OCI-LY1 (cell line): ENCODE measurements around the gene CD84.

Experiments used
- H2AFZ ChIP-seq: fragments of 200-600 bp; sonication (generic), shearing (Covaris generic); 2 replicates; pipeline ENCODE4 v1.6.0; 2014; ENCODE audit warnings: antibody characterized with exemption, mild to moderate bottlenecking, low read length
- H3F3A ChIP-seq: fragments of 200-600 bp; sonication (generic), shearing (Covaris generic); 2 replicates; pipeline ENCODE4 v1.6.0; 2014; ENCODE audit warnings: mild to moderate bottlenecking, antibody characterized with exemption, low read length, moderate library complexity; ENCODE audit not compliant: insufficient read depth
- H3K27ac ChIP-seq: fragments of 200-600 bp; sonication (generic); 2 replicates; pipeline ENCODE4 v1.5.1; 2014; ENCODE audit warnings: low read length, mixed run types, mild to moderate bottlenecking, low read depth; ENCODE audit not compliant: poor library complexity, severe bottlenecking
- H3K27me3 ChIP-seq: fragments of 200-600 bp; sonication (generic); 2 replicates; pipeline ENCODE4 v1.6.0; 2014; ENCODE audit warnings: antibody characterized with exemption, mild to moderate bottlenecking, low read length, moderate library complexity; ENCODE audit not compliant: insufficient read depth
- H3K36me3 ChIP-seq: fragments of 200-600 bp; sonication (generic); 2 replicates; pipeline ENCODE4 v1.6.1; 2014; ENCODE audit warnings: mild to moderate bottlenecking, antibody characterized with exemption, low read length, moderate library complexity, mixed read lengths; ENCODE audit not compliant: insufficient read depth
- H3K4me1 ChIP-seq: fragments of 200-600 bp; sonication (generic); 2 replicates; pipeline ENCODE4 v1.5.1; 2014; ENCODE audit warnings: mild to moderate bottlenecking, low read length, moderate library complexity; ENCODE audit not compliant: insufficient read depth, severe bottlenecking
- H3K4me2 ChIP-seq: fragments of 200-600 bp; sonication (generic), shearing (Covaris generic); 2 replicates; pipeline ENCODE4 v1.6.1; 2014; ENCODE audit warnings: low read length
- H3K4me3 ChIP-seq: fragments of 200-600 bp; sonication (generic); 2 replicates; pipeline ENCODE4 v1.5.1; 2014; ENCODE audit warnings: low read length, low read depth, mild to moderate bottlenecking, mixed read lengths; ENCODE audit not compliant: poor library complexity, severe bottlenecking
- H3K79me2 ChIP-seq: fragments of 200-600 bp; shearing (Covaris generic); 2 replicates; pipeline ENCODE4 v1.6.1; 2016; ENCODE audit warnings: mixed run types, low read length, mixed read lengths; ENCODE audit not compliant: insufficient read depth
- H3K9ac ChIP-seq: fragments of 200-600 bp; sonication (generic), shearing (Covaris generic); 2 replicates; pipeline ENCODE4 v1.6.1; 2014; ENCODE audit warnings: mild to moderate bottlenecking, low read length, mixed read lengths
- H3K9me2 ChIP-seq: fragments of 200-600 bp; sonication (generic), shearing (Covaris generic); 2 replicates; pipeline ENCODE4 v1.6.1; 2014; ENCODE audit warnings: low read depth, mild to moderate bottlenecking, low read length, mixed read lengths
- H3K9me3 ChIP-seq: fragments of 200-600 bp; shearing (Covaris generic); 2 replicates; pipeline ENCODE4 v1.6.1; 2014; ENCODE audit warnings: low read length, mixed read lengths
- H4K20me1 ChIP-seq: fragments of 200-600 bp; sonication (generic), shearing (Covaris generic); 2 replicates; pipeline ENCODE4 v1.6.0; 2016; ENCODE audit warnings: mild to moderate bottlenecking, low read length; ENCODE audit not compliant: insufficient read depth
- CTCF ChIP-seq: fragments of 200-600 bp; sonication (generic), shearing (Covaris generic); IDR thresholded peaks from 2 replicates; pipeline ENCODE4 v1.5.1; 2017; ENCODE audit warnings: mild to moderate bottlenecking, antibody characterized with exemption, low read length, moderate library complexity, mixed read lengths
- EZH2 ChIP-seq: fragments of 200-600 bp; sonication (generic), shearing (Covaris generic); IDR thresholded peaks from 2 replicates; pipeline ENCODE4 v1.8.0; 2017; ENCODE audit warnings: borderline replicate concordance, mixed run types, mild to moderate bottlenecking, antibody characterized with exemption, low read length, moderate library complexity, mixed read lengths

Gene CD84

GRCh38 chr1:160544647-160545046 lies 34.6 kb downstream of the CD84 start:
- no peaks in the 10 kb centered on the region for H3K79me2 ChIP-seq
- peaks cover 20% of the 10 kb centered on the region; the same call in 1 of the 2 replicates for H3K36me3 ChIP-seq
- no peak overlapping the region; the same call in 1 of the 2 replicates for H3K4me2 ChIP-seq
- H3F3A ChIP-seq, result no peaks in the 10 kb centered on the region
- H4K20me1 ChIP-seq, result no peaks in the 10 kb centered on the region
- peaks cover 81% of the 10 kb centered on the region for H3K4me1 ChIP-seq
- H2AFZ ChIP-seq, result no peak overlapping the region
- TF ChIP-seq CTCF (peak; percentile 82), EZH2 (no peak)
- no peaks in the 10 kb centered on the region for H3K9me3 ChIP-seq
- H3K9ac ChIP-seq, result no peak overlapping the region; the same call in 1 of the 2 replicates
- H3K4me3 ChIP-seq, result no peak overlapping the region
- no peaks in the 10 kb centered on the region for H3K27me3 ChIP-seq
- peak overlapping the region; percentile 71 for H3K27ac ChIP-seq
- no peaks in the 10 kb centered on the region for H3K9me2 ChIP-seq

- Histone ChIP-seq H3K4me1 (peaks cover 70% of the 10 kb centered on the region), H4K20me1 (no peaks in the 10 kb centered on the region), H3K27ac (peak overlapping the region; percentile 89), H3K36me3 (peaks cover 12% of the 10 kb centered on the region; the same call in 1 of the 2 replicates), H3K4me3 (no peak overlapping the region), H3K9me3 (no peaks in the 10 kb centered on the region), H3K27me3 (no peaks in the 10 kb centered on the region), H3F3A (no peaks in the 10 kb centered on the region), H3K9ac (no peak overlapping the region), H2AFZ (no peak overlapping the region), H3K79me2 (no peaks in the 10 kb centered on the region), H3K9me2 (no peaks in the 10 kb centered on the region), H3K4me2 (no peak overlapping the region)
- no peak for TF ChIP-seq CTCF
- no peak for TF ChIP-seq EZH2
Observed at GRCh38 chr1:160542303-160542945, 36.9 kb downstream of the CD84 start.

- Histone ChIP-seq H3K36me3 (peaks cover 6% of the 10 kb centered on the region; the same call in 1 of the 2 replicates), H3K27ac (peak overlapping the region; percentile 89), H4K20me1 (no peaks in the 10 kb centered on the region), H3K4me2 (no peak overlapping the region), H2AFZ (no peak overlapping the region), H3K9me3 (no peaks in the 10 kb centered on the region), H3K4me3 (no peak overlapping the region), H3K79me2 (no peaks in the 10 kb centered on the region), H3K9ac (no peak overlapping the region), H3F3A (no peaks in the 10 kb centered on the region), H3K9me2 (no peaks in the 10 kb centered on the region), H3K4me1 (peaks cover 64% of the 10 kb centered on the region), H3K27me3 (no peaks in the 10 kb centered on the region)
- TF ChIP-seq EZH2 (no peak), CTCF (no peak)
Observed at GRCh38 chr1:160541622-160542302, 37.5 kb downstream of the CD84 start.
